Left lung (tissue), 10 donors: ENCODE results near the gene AP2B1. TPM values are rescaled to one million over a fixed set of nuclear protein-coding genes. Genes with fewer than 3 reads are reported as not detected.

ENCODE experiments used
- ATAC-seq: fragments of 200-7000 bp; cut with Tn5 transposase; one replicate; pipeline ENCODE4 v1.9.1; 2020; ENCODE audit warnings: moderate library complexity
- DNase-seq, 4 donors: peaks; one replicate each; pipeline ENCODE4 v3.0.0-alpha.2; 2013 to 2020
- H3K27ac ChIP-seq, 2 donors: fragments of 200-600 bp; sonication (generic) in 1 of 2; one replicate each; pipeline versions ENCODE4 v1.5.0 to v1.8.0; 2020 to 2021
- H3K27me3 ChIP-seq, 2 donors: fragments of 200-600 bp; sonication (generic) in 1 of 2; one replicate each; pipeline versions ENCODE4 v1.5.0 to v1.8.0; 2020 to 2021
- H3K36me3 ChIP-seq, 2 donors: fragments of 200-600 bp; sonication (generic) in 1 of 2; one replicate each; pipeline versions ENCODE4 v1.5.0 to v1.8.0; 2020 to 2021
- H3K4me1 ChIP-seq, 2 donors: fragments of 200-600 bp; one replicate each; pipeline ENCODE4 v1.8.0; 2021
- H3K4me3 ChIP-seq, 2 donors: fragments of 200-600 bp; sonication (generic) in 1 of 2; one replicate each; pipeline versions ENCODE4 v1.5.0 to v1.8.0; 2020 to 2021; ENCODE audit warnings: mild to moderate bottlenecking in 1 of 2
- H3K9me3 ChIP-seq, 2 donors: fragments of 200-600 bp; sonication (generic) in 1 of 2; one replicate each; pipeline versions ENCODE4 v1.5.0 to v1.8.0; 2020 to 2021
- intact Hi-C, 2 donors: fragments of 100-400 bp; cut with DNase I; formaldehyde crosslinking; loops; one replicate each; pipeline versions ENCODE4 v1.11.2 to v1.14.2; 2022
- polyA plus RNA-seq, 6 donors: library from polyadenylated mRNA; unstranded; fragments of 120-200 nt; gene quantifications; one replicate each; pipeline ENCODE4 v1.2.1, GENCODE V29; 2013; ENCODE audit not compliant: insufficient read length in 6 of 6
- total RNA-seq, 2 donors: library from RNA; stranded (reverse); fragmentation: NEBNext Ultra II Directional; extraction: Animal tissue kit (Norgen Biotek cat#: 25700); gene quantifications; one replicate each; pipeline ENCODE4 v1.2.1, GENCODE V29; 2021
- TF ChIP-seq, protein P1 (sequence below), 2 donors: fragments of 200-600 bp; sonication (generic) in 1 of 2; IDR thresholded peaks; one replicate each; pipeline versions ENCODE4 v1.5.0 to v1.8.0; 2021; ENCODE audit warnings: antibody characterized with exemption in 2 of 2
- donor health status: DM: no; HTN: yes; CAD: no.
- donor health status: DM: no; HTN: no; CAD: no.

Gene AP2B1
- total and polyA plus RNA-seq, 8 donors = 132 to 195 (median 154) TPM

DNA sequence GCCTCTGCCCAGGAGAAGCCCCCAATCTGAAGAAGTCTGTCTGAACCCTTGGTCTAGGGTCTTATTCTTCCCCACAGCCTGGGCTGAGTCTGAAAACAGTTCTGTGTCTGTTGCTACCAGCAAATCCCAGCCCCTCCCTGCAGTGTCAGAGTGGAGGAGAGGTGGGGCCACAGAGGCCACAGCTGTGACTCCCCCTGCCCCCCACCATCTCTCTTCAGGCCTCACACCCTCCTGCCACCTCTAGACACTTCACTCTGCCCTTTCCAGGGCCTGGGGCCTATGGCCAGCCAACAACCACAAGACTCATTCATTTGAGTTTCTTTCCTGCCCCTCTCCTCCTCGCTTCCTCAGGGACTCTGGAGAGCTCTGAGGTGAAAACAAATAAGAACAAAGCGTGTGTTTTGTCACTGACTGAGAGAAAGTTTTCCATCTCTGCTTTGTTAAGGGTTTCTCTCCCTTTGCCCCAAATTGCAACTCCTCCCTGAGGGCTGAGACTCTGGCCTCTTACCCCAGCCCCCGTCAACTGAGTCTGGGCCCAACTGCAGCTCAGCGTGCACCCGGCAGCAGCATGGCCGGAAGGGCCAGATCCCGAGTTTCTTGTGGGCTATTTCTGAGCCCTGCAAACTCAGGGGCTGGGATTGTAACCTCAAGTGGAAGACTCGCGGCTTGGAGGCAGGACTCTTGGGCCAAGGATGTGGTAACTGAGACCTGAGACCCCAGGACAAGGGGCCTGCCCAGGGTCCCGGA lies 186.7 kb downstream of the AP2B1 start:
- Histone ChIP-seq H3K9me3 (no peaks in the 10 kb centered on the region), H3K36me3 (no peaks in the 10 kb centered on the region), H3K27me3 (no peaks in the 10 kb centered on the region), H3K27ac (peak overlapping the region; percentile 61 to 81), H3K4me1 (peaks cover 39 to 52% of the 10 kb centered on the region in 2 donors), H3K4me3 (no peak overlapping the region)
- peak in 1 of 4 donors; percentile 77 for DNase-seq
- intact Hi-C loops = no loop called here
- peak; percentile 86 for ATAC-seq
- TF ChIP-seq, protein P1, sequence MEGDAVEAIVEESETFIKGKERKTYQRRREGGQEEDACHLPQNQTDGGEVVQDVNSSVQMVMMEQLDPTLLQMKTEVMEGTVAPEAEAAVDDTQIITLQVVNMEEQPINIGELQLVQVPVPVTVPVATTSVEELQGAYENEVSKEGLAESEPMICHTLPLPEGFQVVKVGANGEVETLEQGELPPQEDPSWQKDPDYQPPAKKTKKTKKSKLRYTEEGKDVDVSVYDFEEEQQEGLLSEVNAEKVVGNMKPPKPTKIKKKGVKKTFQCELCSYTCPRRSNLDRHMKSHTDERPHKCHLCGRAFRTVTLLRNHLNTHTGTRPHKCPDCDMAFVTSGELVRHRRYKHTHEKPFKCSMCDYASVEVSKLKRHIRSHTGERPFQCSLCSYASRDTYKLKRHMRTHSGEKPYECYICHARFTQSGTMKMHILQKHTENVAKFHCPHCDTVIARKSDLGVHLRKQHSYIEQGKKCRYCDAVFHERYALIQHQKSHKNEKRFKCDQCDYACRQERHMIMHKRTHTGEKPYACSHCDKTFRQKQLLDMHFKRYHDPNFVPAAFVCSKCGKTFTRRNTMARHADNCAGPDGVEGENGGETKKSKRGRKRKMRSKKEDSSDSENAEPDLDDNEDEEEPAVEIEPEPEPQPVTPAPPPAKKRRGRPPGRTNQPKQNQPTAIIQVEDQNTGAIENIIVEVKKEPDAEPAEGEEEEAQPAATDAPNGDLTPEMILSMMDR (IDR thresholded peaks at IDR 0.05) = no peak

DNA sequence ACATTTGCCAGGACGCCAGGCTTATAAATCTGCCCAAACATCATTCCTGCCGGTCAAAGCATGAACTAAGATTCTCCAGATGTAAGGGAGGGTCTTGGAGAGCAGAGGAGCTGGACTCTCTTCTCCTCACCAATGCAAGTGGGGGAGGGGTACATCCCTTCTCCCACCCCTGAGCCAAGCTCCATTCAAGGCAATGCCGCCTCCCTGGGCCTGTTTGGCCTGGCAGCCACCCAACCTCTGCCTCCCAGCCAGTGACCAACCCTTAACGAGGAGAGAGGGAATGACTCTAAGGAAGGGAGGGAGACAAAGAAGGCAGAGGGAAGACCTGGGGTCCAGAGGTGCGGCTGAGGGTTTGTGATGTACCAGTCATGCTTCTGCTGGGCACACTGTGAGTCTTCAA lies 187.4 kb downstream of the AP2B1 start:
- DNase-seq = peak in 3 of 4 donors; percentile 56 to 83 (median 72)
- H3K4me1 ChIP-seq = peaks cover 43 to 52% of the 10 kb centered on the region in 2 donors
- peak; percentile 67 for ATAC-seq
- H3K27me3 ChIP-seq = no peaks in the 10 kb centered on the region
- intact Hi-C loops = no loop called here
- no peak overlapping the region for H3K4me3 ChIP-seq
- no peaks in the 10 kb centered on the region for H3K9me3 ChIP-seq
- peak overlapping the region; percentile 61 to 81 for H3K27ac ChIP-seq
- TF ChIP-seq, protein P1 (IDR thresholded peaks at IDR 0.05) = no peak
- H3K36me3 ChIP-seq = no peaks in the 10 kb centered on the region

DNA sequence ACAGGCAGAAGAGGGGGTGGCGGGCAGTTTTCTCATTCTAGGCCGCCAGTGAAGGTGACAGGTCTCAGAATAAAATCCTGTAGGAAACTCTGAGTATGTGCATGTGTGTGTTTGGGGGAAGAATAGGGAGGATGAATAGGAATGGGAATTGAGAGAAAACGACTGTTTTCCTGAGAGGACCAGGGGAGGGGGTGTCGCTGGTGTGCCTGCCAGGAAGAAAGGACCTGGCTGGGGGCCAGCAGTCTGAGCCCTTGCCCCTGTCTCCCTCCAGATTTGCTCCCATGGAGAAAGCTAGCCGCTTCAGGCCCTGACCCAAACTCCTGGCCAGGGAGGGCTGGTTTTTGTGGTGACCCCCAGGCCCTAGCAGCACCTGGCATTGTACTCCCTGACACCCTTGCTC lies 187.9 kb downstream of the AP2B1 start:
- Histone ChIP-seq H3K4me1 (peaks cover 43 to 52% of the 10 kb centered on the region in 2 donors), H3K36me3 (no peaks in the 10 kb centered on the region), H3K4me3 (no peak overlapping the region), H3K27ac (peak overlapping the region; percentile 61 to 81), H3K9me3 (no peaks in the 10 kb centered on the region), H3K27me3 (no peaks in the 10 kb centered on the region)
- ATAC-seq = no peak
- DNase-seq = no peak
- TF ChIP-seq, protein P1 (IDR thresholded peaks at IDR 0.05) = no peak
- intact Hi-C loops = no loop called here

DNA sequence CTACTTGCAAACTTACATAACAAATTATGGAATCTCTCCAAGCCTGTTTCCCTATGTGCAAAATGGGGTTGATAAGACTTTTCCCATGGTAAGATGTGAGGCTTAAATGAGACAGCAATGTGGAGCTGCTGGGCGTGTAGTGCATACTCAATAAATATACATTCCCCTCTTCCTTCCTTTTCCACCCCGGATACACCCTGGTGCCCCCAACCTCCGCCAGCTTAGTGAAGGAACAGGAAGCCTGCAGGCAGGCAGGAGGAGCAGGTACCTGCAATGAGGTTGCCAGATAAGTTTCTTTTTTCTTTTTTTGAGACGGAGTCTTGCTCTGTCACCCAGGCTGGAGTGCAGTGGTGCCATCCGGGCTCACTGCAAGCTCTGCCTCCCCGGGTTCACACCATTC lies 188.5 kb downstream of the AP2B1 start:
- Histone ChIP-seq H3K27me3 (no peaks in the 10 kb centered on the region), H3K4me1 (peaks cover 43 to 52% of the 10 kb centered on the region in 2 donors), H3K27ac (peak overlapping the region in 1 of 2 donors; percentile 81), H3K4me3 (no peak overlapping the region), H3K9me3 (no peaks in the 10 kb centered on the region), H3K36me3 (no peaks in the 10 kb centered on the region)
- TF ChIP-seq, protein P1 (IDR thresholded peaks at IDR 0.05) = no peak
- DNase-seq (no peak), ATAC-seq (no peak)
- intact Hi-C loops = no loop called here

Other genes with a start within 250 kb of the AP2B1 start
- gene SLFN11, start 213.7 kb upstream of the AP2B1 start, total RNA-seq = 10 to 100 TPM; 53.2 to 92.7 TPM
- 10 to 100 TPM in 5 of 6 donors, 1 to 10 TPM in 1; 9.8 to 26.3 (median 20.7) TPM for gene SLFN11, start 213.7 kb upstream of the AP2B1 start, polyA plus RNA-seq
- 10 to 100 TPM; 16.7 to 28.0 TPM for gene SLFN12, start 154.8 kb upstream of the AP2B1 start, total RNA-seq
- 10 to 100 TPM; 22.9 to 33.9 (median 28.6) TPM for gene SLFN12, start 154.8 kb upstream of the AP2B1 start, polyA plus RNA-seq
- gene SLFN13, start 138.6 kb upstream of the AP2B1 start, total RNA-seq = 10 to 100 TPM; 24.7 to 32.1 TPM
- gene SLFN13, start 138.6 kb upstream of the AP2B1 start, polyA plus RNA-seq = 10 to 100 TPM; 23.0 to 38.2 (median 28.2) TPM
- gene SLFN12L, start 49.6 kb upstream of the AP2B1 start, total RNA-seq = 1 to 10 TPM; 2.1 to 4.0 TPM
- 10 to 100 TPM; 14.5 to 30.4 (median 17.4) TPM for gene SLFN12L, start 49.6 kb upstream of the AP2B1 start, polyA plus RNA-seq
- under 1 TPM; 0.21 to 0.26 TPM for gene SLFN14, start 26.5 kb upstream of the AP2B1 start, total RNA-seq
- gene SLFN14, start 26.5 kb upstream of the AP2B1 start, polyA plus RNA-seq = 1 to 10 TPM in 1 of 6 donors, under 1 TPM in 5; 0.62 to 1.1 (median 0.81) TPM
- 1 to 10 TPM; 5.9 to 6.4 TPM for gene PEX12, start 8.8 kb upstream of the AP2B1 start, total RNA-seq
- 10 to 100 TPM in 3 of 6 donors, 1 to 10 TPM in 3; 8.6 to 10.6 (median 9.8) TPM for gene PEX12, start 8.8 kb upstream of the AP2B1 start, polyA plus RNA-seq
- under 1 TPM; 0.52 to 0.82 TPM for gene RASL10B, start 144.3 kb downstream of the AP2B1 start, total RNA-seq
- 1 to 10 TPM; 2.9 to 3.4 (median 3.1) TPM for gene RASL10B, start 144.3 kb downstream of the AP2B1 start, polyA plus RNA-seq
- gene GAS2L2, start 165.9 kb downstream of the AP2B1 start, total RNA-seq = 1 to 10 TPM in 1 of 2 donors, under 1 TPM in 1; 0.35 to 1.6 TPM
- 1 to 10 TPM in 4 of 6 donors, under 1 TPM in 2; 0.15 to 1.8 (median 1.1) TPM for gene GAS2L2, start 165.9 kb downstream of the AP2B1 start, polyA plus RNA-seq
- gene C17orf50, start 173.6 kb downstream of the AP2B1 start, total RNA-seq = not detected
- gene C17orf50, start 173.6 kb downstream of the AP2B1 start, polyA plus RNA-seq = under 1 TPM in 3 of 6 donors, not detected in 3; 0.16 to 0.21 (median 0.20) TPM
- gene MMP28, start 208.3 kb downstream of the AP2B1 start, total RNA-seq = 10 to 100 TPM; 39.5 to 95.0 TPM
- gene MMP28, start 208.3 kb downstream of the AP2B1 start, polyA plus RNA-seq = 1 to 10 TPM; 6.6 to 9.2 (median 8.5) TPM
- 100 to 1,000 TPM; 140 to 163 TPM for gene TAF15, start 222.2 kb downstream of the AP2B1 start, total RNA-seq
- gene TAF15, start 222.2 kb downstream of the AP2B1 start, polyA plus RNA-seq = 100 to 1,000 TPM; 232 to 277 (median 251) TPM